HG03060 (cell line): ENCODE measurements around the gene SYT1.
"Not testable (repeated sequence)": the region's sequence is repeated elsewhere in the genome, so short reads cannot be mapped to it uniquely, and the experiment has no call there.

Experiments used
- ATAC-seq: cut with Tn5 transposase; IDR thresholded peaks from one replicate; pipeline ENCODE4 v1.9.1; 2021; ENCODE audit warnings: low read depth, moderate number of reproducible peaks; ENCODE audit not compliant: unreplicated experiment

SYT1 gene

GRCh38 chr12:79421236-79421740 is 556.7 kb downstream of the SYT1 start:
- no peak for ATAC-seq

GRCh38 chr12:79422060-79422812 is 557.7 kb downstream of the SYT1 start:
- ATAC-seq: no peak

- ATAC-seq: no peak
Observed at GRCh38 chr12:79423560-79423959, 559.0 kb downstream of the SYT1 start.

GRCh38 chr12:79424109-79424721 is 559.6 kb downstream of the SYT1 start:
- no peak for ATAC-seq

GRCh38 chr12:79426121-79426520 is 561.5 kb downstream of the SYT1 start:
- no peak for ATAC-seq

GRCh38 chr12:79426744-79427143 is 562.2 kb downstream of the SYT1 start:
- not testable (repeated sequence) for ATAC-seq

- no peak for ATAC-seq
Observed at GRCh38 chr12:79433465-79434072, 569.0 kb downstream of the SYT1 start.

- ATAC-seq: no peak
Observed at GRCh38 chr12:79434561-79434960, 570.0 kb downstream of the SYT1 start.

GRCh38 chr12:79435742-79436141 is 571.2 kb downstream of the SYT1 start:
- no peak for ATAC-seq

GRCh38 chr12:79438480-79439174 is 574.1 kb downstream of the SYT1 start:
- no peak for ATAC-seq

- ATAC-seq: no peak
Observed at GRCh38 chr12:79439175-79439825, 574.7 kb downstream of the SYT1 start.

GRCh38 chr12:79441534-79441933 is 577.0 kb downstream of the SYT1 start:
- ATAC-seq: no peak

GRCh38 chr12:79442396-79442795 is 577.8 kb downstream of the SYT1 start:
- no peak for ATAC-seq

- no peak for ATAC-seq
Observed at GRCh38 chr12:79444089-79444488, 579.5 kb downstream of the SYT1 start.

- ATAC-seq: no peak
Observed at GRCh38 chr12:79448816-79449215, 584.2 kb downstream of the SYT1 start.

GRCh38 chr12:79451365-79451764 is 586.8 kb downstream of the SYT1 start:
- ATAC-seq: no peak

GRCh38 chr12:79451978-79452377 is 587.4 kb downstream of the SYT1 start:
- no peak for ATAC-seq

GRCh38 chr12:79452906-79453305 is 588.3 kb downstream of the SYT1 start:
- ATAC-seq: no peak

GRCh38 chr12:79453820-79454219 is 589.2 kb downstream of the SYT1 start:
- ATAC-seq: no peak

- ATAC-seq: no peak
Observed at GRCh38 chr12:79454338-79454843, 589.8 kb downstream of the SYT1 start.
